Activated naive CD4-positive, alpha-beta T cell treated with anti-CD3 and anti-CD28 coated beads for 36 hours (primary cell): ENCODE results near the gene FUT8. TPM values are rescaled to one million over a fixed set of nuclear protein-coding genes. Genes with fewer than 3 reads are reported as not detected.
"Not testable (repeated sequence)": the region's sequence is repeated elsewhere in the genome, so short reads cannot be mapped to it uniquely, and the experiment has no call there.

Experiments used
- CTCF ChIA-PET: fragments of 350-600 bp; sonication (Branson Sonifier 250); formaldehyde crosslinking; loops from one replicate; lab custom pipeline; 2021; ENCODE audit warnings: antibody characterized with exemption; lab: Charles Lee
- DNase-seq: peaks from one replicate; pipeline ENCODE4 v3.0.0-alpha.2; 2020
- H3K27ac Mint-ChIP-seq: one replicate; pipeline ENCODE4 v1.8.0; 2021; ENCODE audit warnings: mild to moderate bottlenecking, mixed read lengths
- H3K27me3 Mint-ChIP-seq: one replicate; pipeline ENCODE4 v1.8.0; 2021; ENCODE audit warnings: low read depth, mixed read lengths
- H3K36me3 Mint-ChIP-seq: one replicate; pipeline ENCODE4 v1.8.0; 2021; ENCODE audit warnings: low read depth, mixed read lengths
- H3K4me1 Mint-ChIP-seq: one replicate; pipeline ENCODE4 v1.8.0; 2021; ENCODE audit warnings: low read depth, mixed read lengths
- H3K4me3 Mint-ChIP-seq: one replicate; pipeline ENCODE4 v1.8.0; 2021; ENCODE audit warnings: mild to moderate bottlenecking, moderate library complexity, mixed read lengths
- H3K9me3 Mint-ChIP-seq: one replicate; pipeline ENCODE4 v1.8.0; 2021; ENCODE audit warnings: mixed read lengths
- intact Hi-C: fragments of 100-400 bp; cut with micrococcal nuclease; formaldehyde crosslinking; loops from one replicate; pipeline ENCODE4 v1.15.1; 2023
- total RNA-seq, 2 experiments: library from RNA; stranded (reverse); gene quantifications; one replicate each; pipeline ENCODE4 v1.2.3, GENCODE V29; 2021

Gene FUT8
- total RNA-seq, 2 experiments from 2014 or later: 34.6 to 38.7 TPM

DNA sequence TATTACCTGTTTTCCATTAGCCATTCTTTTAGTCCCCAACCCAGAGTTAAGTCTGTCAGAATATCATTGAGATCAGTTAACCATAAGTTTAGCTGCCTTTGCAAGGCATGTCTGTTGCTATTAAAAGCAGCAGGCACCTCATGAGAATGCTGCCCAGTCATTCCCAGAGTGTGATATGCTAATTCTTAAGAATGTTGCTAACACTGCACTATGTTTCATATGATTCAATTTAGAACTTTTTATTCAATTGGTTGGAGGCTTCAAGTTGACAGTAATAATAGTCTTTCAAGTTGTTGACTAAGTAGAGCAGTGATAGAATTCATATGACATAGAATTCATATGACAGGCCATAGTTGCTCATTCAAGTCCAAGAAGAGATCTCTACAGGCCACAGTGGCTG, 292.3 kb downstream of the FUT8 start:
- H3K9me3 Mint-ChIP-seq: peaks cover 5% of the 10 kb centered on the region
- intact Hi-C loops: loop anchor here (1.0 to 10.0 kb wide), 11 partner anchors 27 to 1430 kb away; partner anchors contain the start of gene MAX
- CTCF ChIA-PET: interaction anchor here (1.0 to 2.0 kb wide), 2 partner anchors 25 to 120 kb away, joined by 3 to 5 read pairs; no protein-coding TSS in a partner anchor
- DNase-seq: peak; percentile 75
- peaks cover 16% of the 10 kb centered on the region for H3K36me3 Mint-ChIP-seq
- peaks cover 12% of the 10 kb centered on the region for H3K4me1 Mint-ChIP-seq
- no peaks in the 10 kb centered on the region for H3K27me3 Mint-ChIP-seq
- peak overlapping the region; percentile 72 for H3K27ac Mint-ChIP-seq
- H3K4me3 Mint-ChIP-seq: no peak overlapping the region

DNA sequence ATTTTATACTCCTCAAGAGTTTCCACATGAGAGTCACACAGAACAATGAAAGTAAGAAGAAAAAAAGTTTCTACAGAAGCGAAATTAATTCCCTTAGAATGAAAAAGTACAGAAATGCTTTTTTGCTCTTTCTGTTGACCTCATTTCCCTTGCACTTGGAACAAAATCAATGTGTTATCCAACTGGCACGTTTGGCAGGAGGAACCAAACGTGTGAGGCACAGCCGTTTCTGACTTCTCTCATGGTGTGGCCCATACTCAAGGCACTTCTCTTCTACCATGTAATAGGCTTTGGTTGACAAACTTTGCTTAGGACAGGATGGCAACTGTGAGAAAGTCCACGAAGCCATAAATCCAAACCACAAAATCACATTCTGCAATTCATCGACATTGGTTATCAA, 297.0 kb downstream of the FUT8 start:
- peaks cover 14% of the 10 kb centered on the region for H3K9me3 Mint-ChIP-seq
- CTCF ChIA-PET: no interaction called here

DNA sequence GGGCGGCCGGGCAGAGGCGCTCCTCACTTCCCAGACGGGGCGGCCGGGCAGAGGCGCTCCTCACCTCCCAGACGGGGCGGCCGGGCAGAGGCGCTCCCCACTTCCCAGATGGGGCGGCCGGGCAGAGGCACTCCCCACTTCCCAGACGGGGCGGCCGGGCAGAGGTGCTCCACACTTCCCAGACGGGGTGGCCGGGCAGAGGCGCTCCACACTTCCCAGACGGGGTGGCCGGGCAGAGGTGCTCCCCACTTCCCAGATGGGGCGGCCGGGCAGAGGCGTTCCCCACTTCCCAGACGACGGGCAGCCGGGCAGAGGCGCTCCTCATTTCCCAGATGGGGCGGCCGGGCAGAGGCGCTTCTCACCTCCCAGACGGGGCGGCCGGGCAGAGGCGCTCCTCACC, 304.3 kb downstream of the FUT8 start:
- H3K4me3 Mint-ChIP-seq, H3K27me3 Mint-ChIP-seq, H3K27ac Mint-ChIP-seq, DNase-seq, H3K4me1 Mint-ChIP-seq, intact Hi-C loops: not testable (repeated sequence)
- H3K36me3 Mint-ChIP-seq: peaks cover 38% of the 10 kb centered on the region
- CTCF ChIA-PET: interaction anchor here (0.6 kb wide), 1 partner anchor 20 kb away, joined by 4 read pairs; no protein-coding TSS in a partner anchor
- H3K9me3 Mint-ChIP-seq: peaks cover 22% of the 10 kb centered on the region

More for the DNA sequence above, 297.0 kb downstream of the FUT8 start:
- Mint-ChIP-seq H3K36me3 (peaks cover 28% of the 10 kb centered on the region), H3K4me1 (peaks cover 12% of the 10 kb centered on the region), H3K4me3 (no peak overlapping the region), H3K27me3 (no peaks in the 10 kb centered on the region), H3K27ac (no peak overlapping the region)
- intact Hi-C loops: loop anchor here (10.0 kb wide), 3 partner anchors 215 to 1425 kb away; no protein-coding TSS in a partner anchor
- no peak for DNase-seq

DNA sequence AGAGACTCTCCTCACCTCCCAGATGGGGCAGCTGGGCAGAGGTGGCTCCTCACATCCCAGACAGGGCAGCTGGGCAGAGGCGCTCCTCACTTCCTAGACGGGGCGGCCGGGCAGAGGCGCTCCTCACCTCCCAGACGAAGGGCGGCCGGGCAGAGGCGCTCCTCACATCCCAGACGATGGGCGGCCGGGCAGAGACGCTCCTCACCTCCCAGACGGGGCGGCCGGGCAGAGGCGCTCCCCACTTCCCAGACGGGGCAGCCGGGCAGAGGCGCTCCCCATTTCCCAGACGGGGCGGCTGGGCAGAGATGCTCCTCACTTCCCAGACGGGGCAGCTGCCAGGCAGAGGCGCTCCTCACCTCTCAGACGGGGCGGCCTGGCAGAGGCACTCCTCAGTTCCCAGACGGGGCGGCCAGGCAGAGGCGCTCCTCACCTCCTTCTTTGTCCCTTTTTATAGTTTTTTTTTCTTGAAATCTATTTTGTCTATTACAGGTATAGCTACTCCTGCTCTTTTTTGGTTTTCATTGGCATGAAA, 304.9 kb downstream of the FUT8 start:
- DNase-seq, H3K27ac Mint-ChIP-seq, H3K4me3 Mint-ChIP-seq, CTCF ChIA-PET, H3K27me3 Mint-ChIP-seq, intact Hi-C loops, H3K4me1 Mint-ChIP-seq: not testable (repeated sequence)
- peaks cover 38% of the 10 kb centered on the region for H3K36me3 Mint-ChIP-seq
- H3K9me3 Mint-ChIP-seq: peaks cover 22% of the 10 kb centered on the region

DNA sequence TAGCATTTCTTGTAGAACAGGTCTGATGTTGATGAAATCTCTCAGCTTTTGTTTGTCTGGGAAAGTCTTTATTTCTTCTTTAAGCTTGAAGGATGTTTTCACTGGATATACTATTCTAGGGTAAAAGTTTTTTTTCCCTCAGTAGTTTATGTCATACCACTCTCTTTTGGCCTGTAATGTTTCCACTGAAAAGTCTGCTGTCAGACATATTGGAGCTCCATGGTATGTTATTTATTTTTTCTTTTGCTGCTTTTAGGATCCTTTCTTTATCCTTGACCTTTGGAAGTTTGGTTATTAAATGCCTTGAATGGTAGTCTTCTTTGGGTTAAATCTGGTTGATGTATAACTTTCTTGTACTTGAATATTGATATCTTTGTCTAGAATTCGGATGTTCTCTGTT, 306.1 kb downstream of the FUT8 start:
- Mint-ChIP-seq H3K9me3 (peaks cover 19% of the 10 kb centered on the region), H3K27me3 (no peaks in the 10 kb centered on the region), H3K4me1 (peaks cover 12% of the 10 kb centered on the region), H3K4me3 (no peak overlapping the region), H3K36me3 (peaks cover 32% of the 10 kb centered on the region), H3K27ac (no peak overlapping the region)
- intact Hi-C loops: no loop called here
- CTCF ChIA-PET: interaction anchor here (0.6 to 1.3 kb wide), 2 partner anchors 106 to 289 kb away, joined by 3 to 4 read pairs; no protein-coding TSS in a partner anchor
- DNase-seq: no peak

DNA sequence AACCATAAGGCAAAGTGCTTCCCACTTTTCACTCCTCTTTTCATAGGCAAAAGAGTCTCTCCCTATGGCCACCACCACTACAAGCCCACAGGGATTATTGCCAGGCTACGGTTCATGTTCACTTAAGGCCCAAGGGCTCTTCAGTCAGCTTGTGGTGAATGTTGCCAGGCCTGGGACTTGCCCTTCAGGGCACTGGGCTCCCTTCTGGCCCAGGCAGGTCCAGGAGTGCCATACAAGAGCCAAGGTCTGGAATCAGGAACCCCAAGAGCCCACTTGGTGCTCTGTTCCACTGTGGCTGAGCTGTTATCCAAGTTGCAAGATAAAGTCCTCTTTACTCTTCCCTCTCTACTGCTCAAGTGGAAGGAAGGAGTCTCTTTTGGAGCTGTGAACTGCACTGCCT, 307.6 kb downstream of the FUT8 start:
- CTCF ChIA-PET: no interaction called here
- intact Hi-C loops: no loop called here
- Mint-ChIP-seq H3K4me3 (no peak overlapping the region), H3K9me3 (peaks cover 12% of the 10 kb centered on the region), H3K36me3 (peaks cover 32% of the 10 kb centered on the region), H3K27me3 (no peaks in the 10 kb centered on the region), H3K4me1 (peaks cover 12% of the 10 kb centered on the region), H3K27ac (no peak overlapping the region)
- DNase-seq: no peak

DNA sequence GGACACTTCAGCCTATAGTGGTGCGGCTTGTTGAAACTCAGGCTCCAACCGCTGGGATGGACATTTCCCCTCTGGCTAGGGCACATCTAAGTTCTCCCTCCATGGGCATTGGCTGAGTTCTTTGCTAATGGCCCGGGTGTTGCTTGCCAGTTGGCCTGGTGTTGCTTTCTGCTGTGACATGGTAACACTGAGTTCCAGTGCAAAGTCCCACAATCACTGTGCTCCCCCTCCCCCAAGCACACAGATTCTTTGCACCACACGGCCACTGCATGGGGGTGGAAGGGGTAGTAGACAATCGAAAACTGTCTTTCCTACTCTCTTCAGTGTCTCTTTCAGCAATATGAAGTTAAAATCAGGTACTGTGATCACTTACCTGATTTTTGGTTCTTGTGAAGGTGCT, 308.2 kb downstream of the FUT8 start:
- no peak for DNase-seq
- Mint-ChIP-seq H3K4me1 (peaks cover 12% of the 10 kb centered on the region), H3K9me3 (peaks cover 12% of the 10 kb centered on the region), H3K4me3 (no peak overlapping the region), H3K27me3 (no peaks in the 10 kb centered on the region), H3K27ac (no peak overlapping the region), H3K36me3 (peaks cover 32% of the 10 kb centered on the region)
- intact Hi-C loops: no loop called here
- CTCF ChIA-PET: no interaction called here

DNA sequence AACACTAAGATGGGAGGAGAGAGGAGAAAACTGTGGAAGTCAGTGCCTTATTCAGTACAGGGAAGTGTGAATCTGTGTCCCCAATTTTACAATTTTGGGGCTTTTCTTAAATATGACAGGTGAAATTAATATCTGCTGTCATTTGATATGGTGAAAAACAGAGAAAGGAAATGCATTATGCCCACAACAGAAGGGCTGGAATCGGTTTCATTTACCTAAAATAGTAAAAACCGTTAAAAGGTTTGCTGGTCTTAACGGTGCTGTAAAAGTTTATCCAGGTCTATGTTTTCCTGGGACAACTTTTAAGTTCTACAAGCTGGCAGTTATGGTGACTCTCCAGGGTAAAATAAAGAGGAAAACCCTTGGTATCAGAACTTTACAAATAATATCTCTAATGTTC, 310.8 kb downstream of the FUT8 start:
- intact Hi-C loops: no loop called here
- Mint-ChIP-seq H3K27ac (no peak overlapping the region), H3K4me1 (peaks cover 12% of the 10 kb centered on the region), H3K9me3 (peaks cover 13% of the 10 kb centered on the region), H3K27me3 (no peaks in the 10 kb centered on the region), H3K4me3 (no peak overlapping the region), H3K36me3 (peaks cover 42% of the 10 kb centered on the region)
- no peak for DNase-seq
- CTCF ChIA-PET: interaction anchor here (0.6 kb wide), 1 partner anchor 198 kb away, joined by 4 read pairs; no protein-coding TSS in a partner anchor

DNA sequence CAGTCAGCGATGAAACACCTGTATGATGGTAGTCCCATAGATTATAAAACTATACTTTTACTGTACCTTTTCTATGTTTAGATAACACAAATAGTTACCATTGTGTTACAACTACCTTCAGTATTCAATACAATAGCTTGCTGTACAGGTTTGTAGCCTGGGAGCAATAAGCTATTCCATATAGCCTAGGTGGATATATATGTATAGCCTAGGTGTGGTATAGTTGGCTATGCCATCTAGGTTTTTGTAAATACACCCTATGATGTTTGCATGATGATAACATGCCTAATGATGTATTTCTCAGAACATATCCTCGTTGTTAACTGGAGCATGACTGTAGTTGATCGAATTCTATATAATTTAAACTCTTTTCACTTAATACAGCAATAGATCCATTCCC, 316.1 kb downstream of the FUT8 start:
- Mint-ChIP-seq H3K4me3 (no peak overlapping the region), H3K9me3 (peaks cover 5% of the 10 kb centered on the region), H3K4me1 (peaks cover 14% of the 10 kb centered on the region), H3K27ac (no peak overlapping the region), H3K36me3 (peaks cover 41% of the 10 kb centered on the region), H3K27me3 (no peaks in the 10 kb centered on the region)
- no peak for DNase-seq
- intact Hi-C loops: no loop called here
- CTCF ChIA-PET: interaction anchor here (0.6 kb wide), 1 partner anchor 49 kb away, joined by 3 read pairs; no protein-coding TSS in a partner anchor

DNA sequence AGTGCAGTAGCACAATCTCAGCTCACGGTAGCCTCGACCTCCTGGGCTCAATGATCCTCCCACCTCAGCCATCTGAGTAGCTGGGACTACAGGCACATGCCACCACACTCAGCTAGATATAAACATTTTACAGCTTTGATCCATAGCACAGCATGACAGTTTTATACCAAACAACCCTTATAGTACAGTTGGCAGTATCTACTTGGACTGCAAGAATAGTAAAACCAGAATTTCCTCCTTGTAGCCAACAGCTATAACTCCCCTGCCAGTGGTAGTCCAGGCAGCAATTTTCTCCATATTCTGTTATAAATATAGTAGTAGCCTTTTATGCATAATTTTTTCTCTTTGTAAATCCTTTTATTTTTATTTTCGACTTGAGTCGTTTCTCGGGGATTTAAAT, 317.0 kb downstream of the FUT8 start:
- Mint-ChIP-seq H3K36me3 (peaks cover 40% of the 10 kb centered on the region), H3K27ac (no peak overlapping the region), H3K9me3 (peaks cover 5% of the 10 kb centered on the region), H3K4me1 (peaks cover 14% of the 10 kb centered on the region), H3K4me3 (no peak overlapping the region), H3K27me3 (no peaks in the 10 kb centered on the region)
- CTCF ChIA-PET: interaction anchor here (0.6 to 1.0 kb wide), 2 partner anchors 24 to 48 kb away, joined by 3 read pairs; no protein-coding TSS in a partner anchor
- DNase-seq: no peak
- intact Hi-C loops: no loop called here

DNA sequence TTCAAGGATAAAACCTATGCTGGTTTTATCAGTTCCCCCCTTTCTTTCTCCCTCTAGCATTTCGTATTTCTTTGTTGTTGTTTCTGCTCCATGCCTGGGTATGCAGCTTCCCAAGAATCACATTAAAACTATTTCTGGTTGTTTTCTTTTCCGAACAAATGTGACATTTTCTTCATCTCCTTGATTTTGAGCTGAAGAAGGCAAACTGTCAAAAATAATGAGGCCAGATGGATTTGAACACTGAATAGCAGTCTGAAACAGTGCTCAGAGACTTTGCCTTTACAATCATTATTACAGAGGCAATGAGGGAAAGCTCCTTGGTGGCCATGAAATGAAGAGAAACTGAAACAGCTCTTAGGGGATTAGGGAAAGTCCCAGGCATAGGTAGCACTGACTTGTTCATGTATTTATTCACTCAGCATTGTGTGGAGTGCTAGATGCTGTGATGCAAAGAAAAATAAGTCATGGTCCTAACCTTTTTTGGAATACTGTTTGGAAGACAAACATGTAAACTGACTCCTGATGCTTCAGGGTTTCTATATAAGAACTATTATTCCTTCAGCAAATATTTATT, 319.5 kb downstream of the FUT8 start:
- CTCF ChIA-PET: interaction anchor here (0.6 to 1.9 kb wide), 6 partner anchors 26 to 568 kb away, joined by 3 to 7 read pairs (median 4); partner anchors contain the start of gene FUT8
- H3K9me3 Mint-ChIP-seq: peaks cover 5% of the 10 kb centered on the region
- peaks cover 25% of the 10 kb centered on the region for H3K36me3 Mint-ChIP-seq
- intact Hi-C loops: loop anchor here (1.0 kb wide), 2 partner anchors 27 to 118 kb away; no protein-coding TSS in a partner anchor
- H3K4me3 Mint-ChIP-seq: no peak overlapping the region
- H3K27me3 Mint-ChIP-seq: no peaks in the 10 kb centered on the region
- peak; percentile 23 for DNase-seq
- peaks cover 14% of the 10 kb centered on the region for H3K4me1 Mint-ChIP-seq
- H3K27ac Mint-ChIP-seq: no peak overlapping the region

DNA sequence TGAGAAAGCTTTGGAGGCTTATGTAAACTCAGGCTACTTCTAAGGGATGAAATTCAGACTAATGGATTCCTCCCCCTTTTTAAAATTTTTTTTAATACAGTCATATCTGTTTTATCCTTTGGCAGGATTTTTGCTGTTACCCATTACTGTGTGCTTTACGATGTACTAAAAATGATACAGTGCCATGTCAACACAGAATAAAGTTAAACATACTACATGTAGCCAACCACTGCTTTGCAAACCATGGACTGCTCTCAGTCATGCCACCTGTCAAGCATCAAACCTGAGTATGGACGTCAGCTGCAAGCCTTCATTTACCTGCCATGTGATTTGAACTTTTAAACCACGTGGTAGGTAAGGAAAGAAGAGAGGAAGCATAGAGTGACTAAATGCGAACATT, 325.8 kb downstream of the FUT8 start:
- H3K4me1 Mint-ChIP-seq: no peaks in the 10 kb centered on the region
- no peak for DNase-seq
- H3K4me3 Mint-ChIP-seq: no peak overlapping the region
- no peaks in the 10 kb centered on the region for H3K27me3 Mint-ChIP-seq
- H3K9me3 Mint-ChIP-seq: no peaks in the 10 kb centered on the region
- peaks cover 19% of the 10 kb centered on the region for H3K36me3 Mint-ChIP-seq
- intact Hi-C loops: no loop called here
- CTCF ChIA-PET: no interaction called here
- H3K27ac Mint-ChIP-seq: no peak overlapping the region
